Stimulated activated CD8-positive, alpha-beta memory T cell treated with anti-CD3 and anti-CD28 coated beads, Interleukin-7, amount 100 ng/mL, for 48 hours (primary cell): Measurements from ENCODE around the gene IL16.
"Not testable (repeated sequence)": the region's sequence is repeated elsewhere in the genome, so short reads cannot be mapped to it uniquely, and the experiment has no call there.

Source experiments
- DNase-seq, 2 donors: peaks; one replicate each; pipeline ENCODE4 v3.0.0-alpha.2; 2020; ENCODE audit warnings: low read depth in 1 of 2; ENCODE audit errors: extremely low read depth in 1 of 2

The IL16 gene

GRCh38 chr15:81331600-81331999 is 134.9 kb downstream of the IL16 start:
- no peak for DNase-seq

DNA sequence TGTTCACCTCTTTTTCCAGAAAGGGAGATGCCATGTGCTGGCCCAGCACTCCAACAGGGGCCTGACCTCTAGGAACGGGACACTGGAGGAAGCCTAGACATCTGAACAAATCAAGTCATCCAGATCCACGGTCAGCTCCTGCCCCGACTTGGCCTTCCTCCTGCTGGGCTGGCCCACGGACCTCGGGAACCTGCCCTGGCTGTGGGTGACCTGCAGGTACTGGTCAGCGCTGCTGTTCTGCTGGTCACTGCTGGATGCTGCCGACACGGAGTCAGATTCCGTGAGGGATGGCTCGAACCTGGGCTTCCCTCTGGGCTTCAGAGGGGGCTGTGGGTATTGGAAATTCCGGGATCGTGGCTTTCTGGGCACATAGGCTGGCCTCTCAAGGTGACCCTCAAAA is 135.6 kb downstream of the IL16 start:
- no peak for DNase-seq

GRCh38 chr15:81333363-81333762 is 136.7 kb downstream of the IL16 start:
- DNase-seq = no peak

GRCh38 chr15:81334768-81335435 is 138.2 kb downstream of the IL16 start:
- DNase-seq = no peak

DNA sequence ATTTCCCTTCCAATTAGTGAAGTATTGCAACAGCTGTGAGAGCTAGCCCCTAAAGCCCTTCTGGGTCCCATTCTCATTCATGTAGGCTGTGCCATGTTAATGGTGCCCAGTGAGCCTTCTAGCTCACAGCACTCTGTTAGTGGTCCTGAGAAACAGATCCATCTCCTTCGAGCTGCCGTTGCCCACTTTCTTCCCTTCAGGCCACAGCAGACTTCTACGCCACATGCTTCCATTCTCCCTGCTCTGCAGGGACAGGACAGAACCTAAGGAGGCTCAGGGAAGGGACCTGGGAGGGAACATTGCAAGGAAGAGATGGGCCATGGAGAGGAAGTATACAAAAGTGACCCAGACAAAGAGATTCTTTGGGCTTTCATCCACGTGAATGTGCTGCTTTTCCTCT is 139.0 kb downstream of the IL16 start:
- DNase-seq = no peak

DNA sequence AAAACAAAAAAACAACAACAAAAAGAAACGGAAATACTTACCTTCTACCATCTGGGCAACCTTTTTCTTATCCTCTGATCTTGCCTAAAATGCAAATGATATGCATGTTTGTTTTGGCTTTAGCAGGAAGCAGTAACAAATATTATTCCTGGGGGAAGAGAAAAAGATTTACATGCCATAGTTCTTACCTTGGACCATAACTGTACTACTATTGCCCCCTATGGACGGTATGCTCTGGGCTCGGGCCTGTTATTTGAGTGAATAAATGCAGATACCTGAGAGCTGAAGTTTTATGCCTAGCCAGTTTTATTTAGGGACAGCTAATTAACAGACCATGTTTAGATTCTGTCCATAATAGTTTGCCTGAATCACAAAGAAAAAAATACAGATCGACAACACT is 139.9 kb downstream of the IL16 start:
- no peak for DNase-seq

DNA sequence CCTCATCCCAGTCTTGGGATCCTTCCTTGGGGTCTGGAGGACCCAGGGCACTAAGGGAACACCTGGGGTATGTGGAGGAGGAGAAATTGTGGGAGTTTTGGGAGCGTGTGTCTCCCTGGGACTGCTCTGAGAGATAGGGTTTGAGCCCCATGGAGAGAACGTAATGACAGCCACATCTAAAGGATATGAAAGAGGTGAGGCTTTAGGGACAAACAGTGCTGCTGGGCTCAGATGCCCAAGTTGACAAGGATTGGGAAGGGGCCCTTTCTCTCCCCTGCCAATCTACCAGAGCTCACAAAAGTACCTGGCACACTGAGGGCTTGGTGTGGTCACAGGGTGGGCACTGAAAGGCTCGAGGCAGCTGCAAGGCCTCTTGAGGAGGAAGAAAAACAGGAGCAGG is 140.6 kb downstream of the IL16 start:
- DNase-seq = no peak

DNA sequence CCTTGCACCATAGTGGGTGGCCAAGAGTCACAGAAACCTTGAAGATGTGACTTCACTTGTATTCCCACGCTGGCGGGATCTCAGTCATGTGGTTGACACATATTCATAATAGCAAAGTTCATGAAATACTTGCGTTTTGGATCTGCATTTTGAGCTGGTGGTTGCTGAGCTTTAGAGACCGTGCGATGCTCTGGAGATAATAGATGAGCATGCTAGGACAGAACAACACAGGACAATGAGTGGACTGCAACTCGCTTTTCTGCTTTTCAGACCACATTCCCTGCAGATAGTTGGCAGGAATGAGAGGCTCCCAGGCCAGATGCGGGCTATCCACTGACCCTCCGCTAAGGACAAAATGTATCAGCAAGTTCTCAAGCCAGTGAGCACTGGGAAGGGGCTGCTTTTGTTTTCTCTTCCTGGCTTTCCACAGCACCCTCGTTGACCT is 141.1 kb downstream of the IL16 start:
- no peak for DNase-seq

GRCh38 chr15:81338170-81339007 is 141.7 kb downstream of the IL16 start:
- DNase-seq = no peak

DNA sequence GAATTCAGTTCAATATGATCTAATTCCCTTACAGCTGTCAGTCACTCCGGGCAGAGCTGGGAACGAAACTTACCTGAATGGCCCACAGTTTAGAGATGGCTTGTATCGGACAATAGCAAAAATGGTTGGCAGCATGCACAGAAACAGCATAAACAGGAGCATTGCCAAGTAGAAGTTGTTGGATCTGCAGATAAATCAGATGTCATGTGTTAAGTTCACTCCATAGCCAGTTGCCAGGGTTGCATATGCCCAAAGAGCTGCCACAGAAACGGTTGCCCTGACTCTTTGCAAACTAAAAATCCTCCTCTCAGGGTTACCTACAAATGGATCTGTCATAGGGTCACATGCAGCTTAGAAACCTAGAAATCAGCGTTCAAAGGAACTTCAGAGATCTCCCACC is 142.6 kb downstream of the IL16 start:
- DNase-seq = no peak

- no peak for DNase-seq
Observed at GRCh38 chr15:81339851-81340250, 143.2 kb downstream of the IL16 start.

DNA sequence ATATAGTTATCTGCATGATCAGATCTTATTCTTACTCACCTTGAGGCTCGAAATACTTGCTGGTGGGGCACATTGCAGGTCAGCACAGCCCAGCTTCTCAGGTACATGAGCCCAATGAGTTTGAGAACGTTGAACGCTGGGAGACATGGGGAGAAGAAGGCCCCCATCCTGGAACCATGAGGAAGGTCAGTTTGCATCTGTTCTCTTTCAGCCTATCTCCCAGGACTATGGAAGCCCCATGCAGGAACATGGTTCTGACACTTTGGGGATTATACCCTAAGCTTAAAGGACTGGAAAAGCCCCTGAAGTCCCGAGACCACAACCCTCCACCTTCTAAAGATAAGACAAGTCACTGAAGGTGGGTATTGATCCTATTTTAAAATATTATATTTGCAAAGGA is 144.7 kb downstream of the IL16 start:
- DNase-seq = no peak

DNA sequence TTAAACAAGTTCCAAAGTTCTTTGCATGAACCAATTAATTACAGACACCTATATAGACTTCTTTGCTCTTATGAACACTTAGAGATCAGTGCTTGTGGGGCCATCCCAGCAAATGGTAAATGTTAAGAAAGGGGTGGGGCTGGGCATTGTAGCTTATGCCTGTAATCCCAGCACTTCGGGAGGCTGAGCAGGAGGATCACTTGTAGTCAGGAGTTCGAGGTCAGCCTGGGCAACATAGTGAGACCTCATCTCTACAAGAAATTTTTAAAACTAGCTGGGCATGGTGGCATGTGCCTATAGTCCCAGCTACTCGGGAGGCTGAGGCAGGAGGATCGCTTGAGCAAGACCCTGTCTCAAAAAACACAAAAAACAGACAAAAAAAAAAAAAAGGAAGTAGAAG is 146.7 kb downstream of the IL16 start:
- no peak for DNase-seq

DNA sequence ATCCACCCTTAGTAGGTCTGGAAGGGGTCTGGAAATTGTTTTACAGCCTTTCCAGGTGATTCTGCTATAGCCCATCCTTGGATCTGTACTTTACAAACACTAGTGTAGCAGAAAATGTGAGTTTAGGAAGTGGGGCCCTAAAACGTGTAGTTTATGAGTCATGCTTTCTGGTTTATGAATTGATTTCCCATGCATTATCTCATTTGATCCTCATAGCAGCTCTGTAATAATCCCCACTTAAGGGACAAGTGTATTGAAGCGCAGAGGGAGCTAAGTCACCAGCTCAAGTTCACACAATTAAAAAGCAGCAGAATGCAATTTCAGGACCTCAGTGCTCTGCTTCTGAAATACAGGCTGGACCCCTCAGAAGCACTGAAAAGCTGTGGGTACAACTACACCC is 149.9 kb downstream of the IL16 start:
- DNase-seq = no peak

DNA sequence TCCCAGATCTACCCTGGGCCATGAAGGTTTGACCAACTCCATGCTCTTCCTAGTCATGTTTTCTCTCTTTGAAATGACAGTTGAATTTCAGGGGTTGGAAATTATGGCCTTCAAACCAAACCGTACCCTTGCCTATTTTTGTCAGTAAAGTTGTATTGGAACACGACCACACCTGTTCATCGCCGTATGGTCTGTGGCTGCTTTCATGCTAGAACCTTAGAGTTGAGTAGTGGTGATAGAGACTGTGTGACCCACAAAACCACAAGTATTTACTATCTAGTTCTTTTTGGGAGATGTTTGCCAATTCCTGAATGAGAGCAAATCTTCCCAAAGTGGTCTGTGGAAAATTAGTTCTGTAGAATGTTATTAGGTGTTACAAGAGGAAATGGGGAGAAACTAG is 151.2 kb downstream of the IL16 start:
- no peak for DNase-seq

DNA sequence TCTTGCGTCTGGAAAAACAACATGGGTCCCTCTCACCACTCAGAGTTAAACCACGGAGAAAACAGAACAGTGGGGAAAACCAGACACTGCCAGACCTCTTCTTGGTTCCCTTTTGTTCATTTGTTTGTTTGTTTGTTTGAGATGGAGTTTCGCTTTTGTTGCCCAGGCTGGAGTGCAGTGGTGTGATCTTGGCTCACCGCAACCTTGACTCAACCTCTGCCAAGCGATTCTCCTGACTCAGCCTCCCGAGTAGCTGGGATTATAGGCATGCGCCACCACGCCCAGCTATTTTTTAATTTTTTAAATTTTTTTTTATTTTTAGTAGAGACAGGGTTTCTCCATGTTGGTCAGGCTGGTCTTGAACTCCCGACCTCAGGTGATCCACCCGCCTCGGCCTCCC is 152.0 kb downstream of the IL16 start:
- not testable (repeated sequence) for DNase-seq

DNA sequence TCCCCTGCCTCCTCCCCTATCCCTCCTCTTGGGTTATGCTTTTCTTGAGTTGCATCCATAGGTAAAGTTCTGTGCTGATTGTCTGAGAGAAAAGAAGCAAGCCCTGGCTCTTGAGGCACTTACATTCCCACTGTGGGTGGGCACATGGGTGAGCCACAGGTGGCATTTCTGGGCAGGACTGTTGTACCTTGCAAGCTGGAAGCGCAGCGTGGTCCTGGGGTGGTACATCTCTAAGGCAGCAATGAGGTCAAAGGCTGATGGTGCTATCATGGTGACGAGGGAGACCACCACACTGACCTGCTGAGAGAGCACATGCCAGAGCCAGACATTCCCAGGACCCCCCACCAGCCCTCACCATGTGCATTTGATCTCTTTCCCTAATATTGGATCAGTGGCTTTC is 152.6 kb downstream of the IL16 start:
- no peak for DNase-seq

- no peak for DNase-seq
Observed at GRCh38 chr15:81351651-81352050, 155.0 kb downstream of the IL16 start.

DNA sequence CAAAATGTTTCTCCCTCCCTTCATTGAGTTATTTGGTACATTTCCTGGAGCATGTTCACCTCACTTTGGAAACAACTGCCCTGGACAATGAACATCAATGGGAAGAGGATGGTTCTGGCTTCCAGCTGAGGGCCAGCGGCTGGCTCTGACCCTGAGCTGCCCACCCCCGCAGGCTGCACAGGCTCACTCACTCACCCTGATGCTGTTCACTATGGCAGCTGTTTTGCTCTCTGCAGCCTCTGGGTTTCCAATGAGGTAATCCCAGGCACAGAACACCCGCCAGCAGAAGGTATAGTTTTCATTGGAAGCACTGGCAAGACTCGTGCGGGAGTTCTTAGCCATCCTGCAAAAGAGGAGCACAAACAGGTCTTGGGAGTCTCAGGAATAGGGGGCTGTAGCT is 159.6 kb downstream of the IL16 start:
- no peak for DNase-seq

DNA sequence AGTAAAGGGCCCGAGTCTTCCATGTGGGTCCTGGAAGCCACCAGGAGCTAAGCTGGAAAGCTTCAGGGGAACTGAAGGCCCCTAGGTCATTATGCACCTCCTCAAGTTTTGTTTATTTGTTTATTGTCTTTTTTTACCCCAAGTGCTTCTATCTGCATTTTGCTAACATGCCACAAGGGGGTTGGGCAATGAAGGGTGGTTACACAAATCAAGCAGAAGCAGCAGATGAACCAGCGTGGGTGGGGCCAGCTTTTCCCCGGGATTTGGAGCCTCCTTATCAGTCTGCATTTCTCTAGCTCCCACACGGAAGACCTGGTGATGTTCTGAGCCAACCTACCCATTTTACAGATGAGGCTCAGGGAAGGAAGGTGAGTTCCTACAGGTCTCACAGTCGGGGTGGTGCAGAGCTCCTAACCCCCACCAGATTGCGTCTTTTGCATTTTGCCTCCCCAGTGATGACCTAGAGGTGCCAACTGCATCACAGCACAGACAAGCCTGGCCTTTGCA is 160.6 kb downstream of the IL16 start:
- no peak for DNase-seq

DNA sequence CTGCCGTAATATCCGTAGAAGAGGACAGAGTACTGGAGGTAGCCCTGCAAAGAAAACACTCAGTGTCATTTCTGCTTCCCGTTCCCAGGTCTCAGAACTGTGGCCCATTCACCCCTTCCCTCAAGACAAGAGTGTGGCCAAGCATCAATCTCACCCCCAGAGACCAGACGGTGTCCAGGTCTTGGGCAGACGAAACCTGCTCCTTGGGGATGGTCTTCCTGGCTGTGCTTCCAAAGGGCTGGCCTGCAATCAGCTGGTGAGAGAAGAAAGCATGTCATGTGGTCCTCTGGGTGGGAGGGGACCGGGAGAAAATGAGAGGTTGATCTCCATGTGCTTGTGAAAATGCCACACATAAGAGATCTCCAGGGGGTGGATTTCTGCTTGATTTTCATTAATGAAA is 161.6 kb downstream of the IL16 start:
- no peak for DNase-seq

DNA sequence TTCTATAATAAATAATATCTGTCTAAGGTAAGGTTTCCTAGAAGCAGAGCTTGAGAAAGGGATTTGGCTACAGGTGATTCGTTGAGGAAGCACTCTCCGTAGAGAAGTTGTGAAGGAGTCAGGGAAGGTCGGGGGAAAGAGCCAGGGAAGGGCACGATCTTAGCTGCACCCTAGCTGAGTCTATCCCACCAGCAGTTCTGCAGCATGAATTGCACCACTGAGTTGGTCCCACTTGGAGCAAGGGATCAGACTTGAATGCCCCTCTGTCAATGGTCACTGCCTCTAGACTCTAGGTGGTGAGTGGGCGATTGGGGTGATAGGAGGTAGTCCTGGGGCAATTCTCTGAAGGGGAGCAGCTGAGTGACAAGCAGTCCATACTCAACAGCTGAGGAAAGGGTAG is 163.8 kb downstream of the IL16 start:
- DNase-seq = no peak
